ENCODE measurements around the gene CNTFR. TPM values are rescaled to one million over a fixed set of nuclear protein-coding genes. Genes with fewer than 3 reads are reported as not detected.

The CNTFR gene
- not detected in 2 replicates for total RNA-seq

GRCh38 chr9:34589636-34590380 lies at the start of gene CNTFR:
CNTFR (minus strand) TSS chr9:34589724; CDS start chr9:34568981, 20,743 bp downstream.

DNA sequence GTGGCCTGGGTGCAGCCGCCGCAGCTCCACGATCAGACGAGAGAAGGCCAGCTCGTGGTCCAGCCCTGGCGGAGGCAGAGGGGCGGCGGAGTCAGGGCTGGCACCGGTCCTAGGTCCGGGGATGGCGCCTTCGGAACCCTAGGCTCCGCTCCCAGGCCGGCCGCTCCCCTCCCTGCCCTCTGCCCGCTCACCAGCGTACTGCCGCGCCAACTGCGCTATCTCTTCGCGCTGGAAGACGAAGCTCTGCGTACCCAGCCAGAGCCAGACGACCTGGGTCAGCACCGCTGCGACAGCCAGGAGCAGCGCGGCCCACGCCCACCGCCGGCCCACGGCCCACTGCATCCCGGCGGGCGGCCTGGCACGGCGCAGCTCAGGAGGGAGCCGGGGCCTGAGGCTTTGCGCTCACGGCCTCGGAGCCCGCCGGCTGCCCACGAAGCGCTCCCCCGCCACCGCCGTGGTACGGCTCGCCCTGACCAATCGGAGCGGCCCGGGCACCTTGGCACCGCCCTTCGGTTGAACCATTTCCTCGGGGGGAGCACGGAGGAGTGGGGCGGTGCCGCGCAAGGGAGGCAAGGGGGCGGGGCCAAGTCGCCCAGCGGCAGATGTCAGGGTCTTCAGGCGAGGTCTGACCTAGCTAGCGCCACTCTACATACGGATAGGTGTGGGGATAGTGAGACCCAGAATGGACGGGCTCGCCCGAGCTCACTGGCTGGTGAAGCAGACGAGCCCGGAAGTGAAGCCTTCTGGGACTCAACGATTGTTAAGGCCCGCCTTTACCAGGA lies 48.0 kb upstream of the CNTFR start, which contains the start of gene SIGMAR1:
Gene SIGMAR1, minus strand, starts transcription at position 432 of the 782 bp plus-strand sequence. Its CDS starts 90 bp downstream, at position 342.

DNA sequence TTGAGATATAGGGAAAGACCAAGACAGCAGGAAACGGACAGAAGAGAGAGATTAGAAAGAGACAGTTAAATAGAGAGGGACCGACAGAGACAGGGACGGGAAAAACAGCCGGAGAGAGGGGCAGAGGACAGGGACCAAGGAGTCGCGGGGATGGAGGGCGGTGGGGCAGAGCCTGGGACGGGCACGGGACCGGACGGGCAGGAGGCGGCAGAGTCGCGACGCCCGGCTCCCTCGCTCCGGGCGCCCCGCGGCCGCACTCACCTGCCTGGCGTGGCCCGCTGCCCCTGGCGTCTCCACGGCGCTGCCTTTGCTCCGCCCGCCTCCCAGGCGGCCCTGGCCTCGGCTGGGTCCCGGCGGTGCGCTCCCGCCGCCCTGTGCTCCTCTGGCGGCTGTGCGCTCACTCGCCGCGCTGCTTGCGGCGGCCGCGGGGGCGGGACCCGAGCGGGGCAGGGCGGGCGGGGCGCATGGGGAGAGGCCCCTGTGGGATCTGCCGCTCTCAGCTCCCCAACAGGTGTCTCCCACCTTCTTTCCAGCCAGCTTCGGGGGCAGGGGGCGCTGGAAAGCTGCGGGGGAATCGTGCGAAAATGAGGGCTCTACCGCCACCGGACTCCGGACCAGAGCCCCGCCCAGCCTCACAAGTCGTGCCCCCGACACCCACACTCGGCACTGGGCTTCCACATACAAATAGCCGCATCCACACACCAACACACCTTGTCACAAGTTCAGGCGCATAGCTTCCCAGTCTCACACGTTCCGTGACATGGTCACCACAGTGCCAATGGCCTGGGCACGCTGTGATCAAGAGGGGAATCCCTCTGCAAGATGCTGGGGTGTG lies 39.3 kb upstream of the CNTFR start, which contains the start of gene ARID3C:
Gene ARID3C, minus strand, starts transcription at position 411 of the 835 bp plus-strand sequence. CDS start 1,052 bp downstream, outside the sequence.

GRCh38 chr9:34620061-34620994 lies 30.8 kb upstream of the CNTFR start, which contains the start of gene DCTN3:
DCTN3 (minus strand) TSS chr9:34620495; CDS start chr9:34620464, 31 bp downstream.

DNA sequence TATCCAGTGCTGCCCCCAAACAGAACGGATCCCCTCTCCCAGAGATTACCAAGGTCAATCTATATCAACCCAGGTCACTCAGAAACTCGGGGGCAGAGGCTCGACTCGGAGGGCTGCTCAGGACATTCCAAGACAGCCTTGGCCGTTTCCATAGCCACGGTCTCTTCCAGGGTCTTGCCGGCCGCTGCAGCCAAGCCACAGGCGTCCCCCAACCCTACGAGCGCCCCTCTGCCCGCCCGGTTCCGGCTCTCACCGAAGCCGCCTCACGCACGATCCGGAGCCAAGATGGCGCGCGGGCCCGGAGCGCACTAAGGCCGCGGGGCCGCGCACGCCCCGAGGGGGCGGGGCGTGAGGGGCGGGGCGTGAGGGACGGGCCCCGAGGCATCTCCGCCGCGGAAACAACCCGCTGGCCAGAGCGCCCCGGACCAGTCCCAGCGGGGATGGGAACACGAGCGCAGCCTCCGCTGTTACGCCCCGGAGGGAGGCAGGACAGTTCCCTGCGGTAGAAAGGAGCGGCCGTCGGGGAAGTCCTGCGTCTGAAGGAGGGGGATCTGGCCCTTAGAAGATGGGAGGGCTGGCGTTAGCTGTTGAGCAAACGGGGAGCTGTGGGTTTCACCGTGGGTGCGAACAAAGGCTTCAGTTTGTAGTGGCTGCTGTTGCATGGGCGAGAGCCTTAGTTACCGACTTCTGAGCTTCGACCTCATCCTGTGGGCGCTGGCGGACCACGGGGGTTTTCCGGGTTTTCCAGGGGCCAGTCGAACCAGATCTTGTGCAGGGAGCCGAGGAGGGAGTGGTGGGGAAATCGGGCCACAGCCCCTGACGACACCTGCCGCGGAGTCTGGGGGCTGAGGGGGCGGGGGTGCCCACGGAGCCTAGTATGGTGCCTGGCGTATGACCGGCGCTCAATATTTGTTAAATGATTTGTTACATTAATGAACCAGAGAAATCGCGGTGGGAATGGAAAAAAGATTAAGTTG lies 22.6 kb upstream of the CNTFR start, which contains the start of gene RPP25L:
Gene RPP25L, minus strand, starts transcription at position 287 of the 977 bp plus-strand sequence. CDS start 801 bp downstream, outside the sequence.

GRCh38 chr9:34522971-34523797 lies 66.3 kb downstream of the CNTFR start, which contains the start of gene ENHO:
ENHO (minus strand) TSS chr9:34522990; CDS start chr9:34521695, 1,295 bp downstream.

Other genes with a start within 250 kb of the CNTFR start
- gene MYORG, start 212.8 kb downstream of the CNTFR start, total RNA-seq: 0.22 and 1.4 TPM in 2 replicates
- 10.9 and 20.9 TPM in 2 replicates for gene FAM219A, start 131.2 kb downstream of the CNTFR start, total RNA-seq
- not detected in 2 replicates for gene DNAI1, start 130.9 kb downstream of the CNTFR start, total RNA-seq
- 0.14 TPM in 1 of 2 replicates, not detected in the other for gene ENHO, start 66.7 kb downstream of the CNTFR start, total RNA-seq
- 10.0 and 17.3 TPM in 2 replicates for gene RPP25L, start 22.4 kb upstream of the CNTFR start, total RNA-seq
- 68.3 and 81.2 TPM in 2 replicates for gene DCTN3, start 30.8 kb upstream of the CNTFR start, total RNA-seq
- gene ARID3C, start 39.3 kb upstream of the CNTFR start, total RNA-seq: 0.22 TPM in 1 of 2 replicates, not detected in the other
- 70.0 and 112 TPM in 2 replicates for gene SIGMAR1, start 48.1 kb upstream of the CNTFR start, total RNA-seq
- gene GALT, start 57.0 kb upstream of the CNTFR start, total RNA-seq: 29.3 and 35.9 TPM in 2 replicates
- 5.9 and 10.2 TPM in 2 replicates for gene IL11RA, start 62.5 kb upstream of the CNTFR start, total RNA-seq
- gene CCL27, start 72.9 kb upstream of the CNTFR start, total RNA-seq: not detected in 2 replicates
- gene CCL19, start 101.6 kb upstream of the CNTFR start, total RNA-seq: not detected in 2 replicates
- not detected in 2 replicates for gene CCL21, start 120.4 kb upstream of the CNTFR start, total RNA-seq

Data from placental pericyte (primary cell).